Stimulated activated CD4-positive, alpha-beta T cell treated with anti-CD3 and anti-CD28 coated beads, TNF-alpha, amount 100 ng/mL, for 4 hours (primary cell): ENCODE data around the gene PKHD1.

Experiments used
- DNase-seq, 3 experiments: peaks; one replicate each; pipeline ENCODE4 v3.0.0-alpha.2; 2020; ENCODE audit warnings: low read depth in 3 of 3

Gene PKHD1

GRCh38 chr6:51684603-51685002 is 402.8 kb downstream of the PKHD1 start:
- DNase-seq, result no peak

DNA sequence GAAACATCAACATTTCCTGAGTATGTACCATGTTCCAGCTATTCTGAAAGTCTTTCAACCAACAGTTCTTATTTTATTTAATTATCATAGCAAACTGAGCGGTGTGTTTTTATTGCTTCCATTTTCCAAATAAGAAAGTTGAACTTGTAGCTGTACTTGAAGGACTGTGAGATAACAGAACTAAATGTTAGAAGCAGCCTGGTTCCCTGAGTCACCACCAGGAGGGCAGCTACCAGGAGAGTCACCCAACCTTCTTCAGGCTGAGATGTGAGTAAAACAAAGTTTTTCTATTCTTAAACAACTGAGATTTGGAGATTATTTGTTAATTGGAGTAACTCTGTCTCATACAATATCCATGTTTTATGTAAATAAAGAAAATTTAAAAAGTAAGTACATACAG is 403.4 kb downstream of the PKHD1 start:
- no peak for DNase-seq

- DNase-seq, result no peak
These were observed 408.4 kb downstream of the PKHD1 start for GRCh38 chr6:51678905-51679620.

GRCh38 chr6:51678274-51678673 is 409.1 kb downstream of the PKHD1 start:
- DNase-seq, result no peak

DNA sequence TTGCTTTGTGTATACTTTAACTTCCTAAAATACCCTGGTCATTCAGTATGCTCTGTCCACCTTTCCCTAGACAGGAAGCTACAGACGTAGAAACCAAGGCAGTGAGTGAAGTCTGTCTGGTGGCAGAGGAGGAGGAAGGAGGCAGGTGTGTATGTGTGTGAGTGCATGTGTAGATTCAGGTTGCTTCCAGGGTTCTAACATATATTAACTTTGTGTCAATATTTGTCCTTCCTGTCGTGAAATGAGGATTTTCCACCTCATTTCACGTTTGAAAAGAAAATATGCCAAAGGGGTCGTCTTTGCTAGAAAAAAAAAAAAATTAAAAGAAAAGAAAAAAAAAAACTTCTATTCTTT is 411.5 kb downstream of the PKHD1 start:
- no peak for DNase-seq

GRCh38 chr6:51675020-51675921 is 412.1 kb downstream of the PKHD1 start:
- DNase-seq, result no peak

GRCh38 chr6:51663525-51663924 is 423.9 kb downstream of the PKHD1 start:
- no peak for DNase-seq

DNA sequence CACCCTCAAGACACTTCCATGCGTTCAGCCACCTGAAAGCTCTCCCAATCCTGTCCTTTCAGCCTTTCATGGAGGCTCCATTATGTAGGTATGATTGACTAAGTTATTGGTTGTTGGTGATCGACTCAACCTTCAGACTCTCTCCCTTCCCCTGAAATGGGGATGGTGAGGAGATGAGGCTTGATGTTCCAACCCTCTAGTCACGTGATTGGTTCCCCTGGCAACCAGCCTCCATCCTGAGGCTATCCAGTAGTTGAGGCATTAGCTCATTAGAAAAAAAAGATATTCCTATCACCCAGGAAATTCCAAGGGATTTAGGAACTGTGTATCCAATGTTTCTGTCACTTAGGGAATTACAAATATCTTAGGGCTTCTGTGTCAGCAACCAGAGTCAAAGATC is 426.6 kb downstream of the PKHD1 start:
- DNase-seq, result no peak

GRCh38 chr6:51657491-51657890 is 429.9 kb downstream of the PKHD1 start:
- DNase-seq, result no peak

- no peak for DNase-seq
These were observed 431.9 kb downstream of the PKHD1 start for GRCh38 chr6:51655517-51655916.

DNA sequence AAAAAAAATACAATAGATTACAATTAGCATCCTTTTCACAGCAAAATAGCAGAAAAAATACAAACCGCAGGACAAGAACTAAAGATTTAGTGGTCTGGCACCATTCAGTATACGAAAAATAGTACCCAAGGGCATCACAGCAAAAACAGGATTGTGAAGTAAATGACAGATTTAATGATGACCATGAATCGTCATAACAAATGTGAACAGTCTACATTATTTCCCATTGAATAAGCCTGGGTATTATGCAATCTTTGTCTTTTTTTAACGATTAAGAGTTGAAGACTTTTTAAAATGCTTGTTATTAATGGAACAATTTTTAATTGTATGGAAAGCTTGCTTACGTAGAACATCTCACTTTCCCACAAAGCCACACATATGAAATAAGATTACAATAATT is 432.8 kb downstream of the PKHD1 start:
- DNase-seq, result no peak

- DNase-seq, result no peak
These were observed 436.1 kb downstream of the PKHD1 start for GRCh38 chr6:51651132-51651817.

DNA sequence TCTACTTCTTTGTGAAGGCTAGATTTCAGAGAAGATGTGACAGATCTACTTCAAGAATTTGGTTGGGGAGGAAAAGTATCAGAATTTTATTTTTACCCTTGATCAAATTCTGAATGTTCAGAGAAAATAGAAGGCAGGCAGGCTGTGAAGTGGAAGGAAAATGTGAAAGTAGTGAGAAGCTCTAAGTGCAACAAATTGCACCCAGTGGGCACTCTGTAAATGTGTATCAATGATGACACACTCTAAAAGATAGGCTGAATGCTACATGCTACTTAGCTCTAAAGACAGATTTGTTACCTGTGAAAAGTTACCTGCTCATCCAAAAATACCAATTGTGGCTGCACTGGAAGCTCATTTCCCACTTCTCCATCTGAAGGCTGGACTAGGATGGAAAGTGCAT is 438.6 kb downstream of the PKHD1 start:
- DNase-seq, result no peak

DNA sequence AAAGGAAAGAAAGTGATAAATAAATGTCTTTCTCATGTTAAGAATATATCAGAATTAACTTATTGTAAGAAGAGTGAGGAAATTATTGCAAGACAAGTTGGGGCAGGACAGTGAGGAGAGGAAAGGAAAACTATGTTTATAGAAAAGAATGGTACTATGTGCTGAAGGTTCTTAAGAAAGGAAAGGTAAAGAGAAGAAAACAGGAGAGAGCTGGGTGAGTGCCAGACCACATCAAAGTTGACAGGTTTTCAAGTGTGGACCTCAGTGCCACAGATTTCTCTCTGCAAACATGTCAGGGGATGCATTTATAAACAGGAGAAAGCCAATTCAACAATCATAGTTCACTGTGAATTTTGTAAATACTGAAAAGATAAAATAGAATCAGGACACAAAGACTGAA is 439.2 kb downstream of the PKHD1 start:
- DNase-seq, result no peak

DNA sequence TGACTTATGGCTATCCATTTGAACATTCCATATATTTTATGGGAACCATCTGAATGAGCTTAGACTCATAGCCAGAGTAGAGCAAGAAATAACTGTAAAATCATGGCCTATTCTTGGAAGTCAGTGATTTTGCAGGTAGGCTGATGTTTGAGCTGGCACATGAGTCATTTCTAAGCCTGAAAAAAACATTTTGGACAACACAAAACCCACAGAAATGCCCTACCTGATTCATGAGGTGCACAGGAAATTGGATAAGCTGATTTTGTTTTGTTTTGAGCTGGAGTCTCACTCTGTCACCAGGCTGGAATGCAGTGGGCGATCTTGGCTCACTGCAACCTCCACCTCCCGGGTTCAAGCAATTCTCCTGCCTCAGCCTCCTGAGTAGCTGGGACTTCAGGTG is 443.0 kb downstream of the PKHD1 start:
- no peak for DNase-seq

- DNase-seq, result no peak
These were observed 447.4 kb downstream of the PKHD1 start for GRCh38 chr6:51640021-51640420.

DNA sequence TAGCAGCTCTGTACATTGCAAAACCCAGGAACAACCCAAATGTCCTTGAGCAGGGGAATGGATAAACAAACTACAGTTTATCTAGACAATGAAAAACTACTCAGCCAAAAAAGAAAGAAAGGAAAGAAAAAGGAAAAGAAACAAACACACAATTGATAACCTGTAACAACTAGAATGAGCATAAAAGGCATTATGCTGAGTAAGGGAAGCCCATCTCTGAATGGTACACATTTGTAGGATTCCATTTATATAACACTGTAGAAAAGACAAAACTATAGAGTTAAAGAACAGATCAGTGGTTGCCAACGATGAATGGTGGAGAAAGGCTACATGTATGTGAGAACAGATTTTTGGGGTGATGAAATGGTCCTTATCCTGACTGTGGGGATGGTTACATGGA is 454.0 kb downstream of the PKHD1 start:
- no peak for DNase-seq

DNA sequence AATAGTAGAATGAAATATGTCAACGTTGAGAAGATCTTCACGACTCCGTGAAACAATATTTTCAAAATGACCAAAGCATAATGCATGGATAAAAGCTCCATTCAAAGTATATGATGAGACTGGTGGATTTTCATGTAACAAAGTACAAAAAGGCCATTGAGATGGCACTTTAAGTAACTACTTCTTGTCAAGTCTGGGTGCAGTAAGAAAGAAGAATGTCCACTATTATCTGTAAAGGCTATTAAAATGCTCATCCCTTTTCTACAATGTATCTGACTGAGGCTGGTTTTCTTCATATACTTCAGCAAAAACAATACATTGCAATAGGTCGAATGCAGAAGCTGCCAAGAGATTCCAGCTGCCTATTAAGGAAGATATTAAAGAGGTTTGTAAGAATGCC is 457.4 kb downstream of the PKHD1 start:
- no peak for DNase-seq

GRCh38 chr6:51626391-51626790 is 461.0 kb downstream of the PKHD1 start:
- no peak for DNase-seq

- no peak for DNase-seq
These were observed 461.8 kb downstream of the PKHD1 start for GRCh38 chr6:51625566-51625965.

- DNase-seq, result no peak
These were observed 466.4 kb downstream of the PKHD1 start for GRCh38 chr6:51620971-51621370.

- DNase-seq, result no peak
These were observed 468.2 kb downstream of the PKHD1 start for GRCh38 chr6:51619042-51619799.
